Neural progenitor cell (in vitro differentiated cells): ENCODE data around the gene CCDC66. TPM values are rescaled to one million over a fixed set of nuclear protein-coding genes. Genes with fewer than 3 reads are reported as not detected.

ENCODE experiments used
- DNase-seq: peaks from one replicate; pipeline ENCODE4 v3.0.0-alpha.2; 2016; ENCODE audit warnings: low spot score
- H2AFZ ChIP-seq: fragments of 200-600 bp; sonication (generic); replicated peaks from 2 replicates; pipeline ENCODE4 v1.6.1; 2016; ENCODE audit warnings: antibody characterized with exemption
- H3F3A ChIP-seq: fragments of 200-600 bp; sonication (generic); 2 replicates; pipeline ENCODE4 v1.6.1; 2016; ENCODE audit warnings: antibody characterized with exemption, low read depth
- H3K27ac ChIP-seq: fragments of 200-600 bp; sonication (generic); 2 replicates; pipeline ENCODE4 v1.5.1; 2016; ENCODE audit warnings: mild to moderate bottlenecking
- H3K27me3 ChIP-seq: fragments of 200-600 bp; sonication (generic); 2 replicates; pipeline ENCODE4 v1.6.1; 2016; ENCODE audit warnings: mild to moderate bottlenecking, moderate library complexity
- H3K36me3 ChIP-seq: fragments of 200-600 bp; sonication (generic); 2 replicates; pipeline ENCODE4 v1.5.1; 2016
- H3K4me1 ChIP-seq: fragments of 200-600 bp; sonication (generic); 2 replicates; pipeline ENCODE4 v1.6.1; 2016; ENCODE audit warnings: mixed run types
- H3K4me2 ChIP-seq: fragments of 200-600 bp; sonication (generic); 2 replicates; pipeline ENCODE4 v1.6.1; 2016
- H3K4me3 ChIP-seq: fragments of 200-600 bp; sonication (generic); 2 replicates; pipeline ENCODE4 v1.5.1; 2016
- H3K79me2 ChIP-seq: fragments of 200-600 bp; sonication (generic); 2 replicates; pipeline ENCODE4 v1.6.1; 2016; ENCODE audit warnings: low read depth
- H3K9ac ChIP-seq: fragments of 200-600 bp; sonication (generic); 2 replicates; pipeline ENCODE4 v1.6.1; 2016
- H3K9me3 ChIP-seq: fragments of 200-600 bp; sonication (generic); 2 replicates; pipeline ENCODE4 v1.5.1; 2016; ENCODE audit warnings: low read depth
- H4K20me1 ChIP-seq: fragments of 200-600 bp; sonication (generic); 2 replicates; pipeline ENCODE4 v1.6.1; 2016; ENCODE audit warnings: low read depth
- H3K27ac Mint-ChIP-seq: 3 replicates; pipeline ENCODE4 v1.8.0; 2021; ENCODE audit warnings: mixed read lengths
- H3K27me3 Mint-ChIP-seq: 2 replicates; pipeline ENCODE4 v1.8.0; 2022; ENCODE audit warnings: low read depth, mild to moderate bottlenecking, inconsistent platforms, moderate library complexity, mixed read lengths; ENCODE audit not compliant: insufficient read depth
- H3K36me3 Mint-ChIP-seq: 3 replicates; pipeline ENCODE4 v1.8.0; 2021; ENCODE audit warnings: mixed read lengths
- H3K4me1 Mint-ChIP-seq: 3 replicates; pipeline ENCODE4 v1.8.0; 2021; ENCODE audit warnings: mixed read lengths
- H3K4me3 Mint-ChIP-seq: 3 replicates; pipeline ENCODE4 v1.8.0; 2021; ENCODE audit warnings: mild to moderate bottlenecking, moderate library complexity, mixed read lengths
- H3K9me3 Mint-ChIP-seq: 3 replicates; pipeline ENCODE4 v1.8.0; 2020; ENCODE audit warnings: mixed read lengths
- CTCF ChIP-seq: fragments of 200-600 bp; sonication (generic); IDR thresholded peaks from 2 replicates; pipeline ENCODE4 v1.5.1; 2017; ENCODE audit warnings: antibody characterized with exemption, mild to moderate bottlenecking
- EZH2 ChIP-seq: fragments of 200-600 bp; sonication (generic); IDR thresholded peaks from 2 replicates; pipeline ENCODE4 v1.6.1; 2017; ENCODE audit warnings: antibody characterized with exemption, mild to moderate bottlenecking, moderate library complexity
- EZH2phosphoT487 ChIP-seq: fragments of 200-600 bp; sonication (generic); IDR thresholded peaks from 2 replicates; pipeline ENCODE4 v1.6.1; 2017; ENCODE audit warnings: antibody characterized with exemption
- total RNA-seq: library from RNA; depleted of rRNA; stranded (reverse); fragments of >200 nt; gene quantifications from 2 replicates; pipeline ENCODE4 v1.2.3, GENCODE V29; 2015; ENCODE audit warnings: low replicate concordance

Gene CCDC66
- total RNA-seq, 1 donor from 2014 or later: 34.1 TPM

- Mint-ChIP-seq H3K9me3 (no peaks in the 10 kb centered on the region), H3K4me3 (no peak overlapping the region), H3K4me1 (no peaks in the 10 kb centered on the region), H3K27ac (no peak overlapping the region), H3K36me3 (peaks cover 39% of the 10 kb centered on the region), H3K27me3 (peaks cover 2% of the 10 kb centered on the region)
- no peak overlapping the region for H2AFZ ChIP-seq
- H3K36me3 ChIP-seq: peaks cover 44% of the 10 kb centered on the region
- TF ChIP-seq EZH2 (no peak), EZH2phosphoT487 (no peak), CTCF (no peak)
- H3K4me1 ChIP-seq: no peaks in the 10 kb centered on the region
- H3K79me2 ChIP-seq: peaks cover under 1% of the 10 kb centered on the region
- H3K4me3 ChIP-seq: no peak overlapping the region
- H3F3A ChIP-seq: no peaks in the 10 kb centered on the region
- no peaks in the 10 kb centered on the region for H4K20me1 ChIP-seq
- DNase-seq: no peak
- no peak overlapping the region for H3K27ac ChIP-seq
- H3K9me3 ChIP-seq: no peaks in the 10 kb centered on the region
- no peak overlapping the region for H3K4me2 ChIP-seq
- H3K27me3 ChIP-seq: no peaks in the 10 kb centered on the region
- no peak overlapping the region for H3K9ac ChIP-seq
Observed at GRCh38 chr3:56664823-56665222, 107.8 kb downstream of the CCDC66 start.

- Mint-ChIP-seq H3K27me3 (no peaks in the 10 kb centered on the region), H3K4me3 (no peak overlapping the region), H3K9me3 (no peaks in the 10 kb centered on the region), H3K4me1 (no peaks in the 10 kb centered on the region), H3K36me3 (peaks cover 38% of the 10 kb centered on the region), H3K27ac (no peak overlapping the region)
- Histone ChIP-seq H3K79me2 (peaks cover 2% of the 10 kb centered on the region), H2AFZ (no peak overlapping the region), H3K9ac (no peak overlapping the region), H3K27ac (no peak overlapping the region), H3K36me3 (peaks cover 46% of the 10 kb centered on the region), H3K4me3 (no peak overlapping the region), H3K9me3 (no peaks in the 10 kb centered on the region), H3F3A (no peaks in the 10 kb centered on the region), H4K20me1 (no peaks in the 10 kb centered on the region), H3K4me2 (no peak overlapping the region), H3K4me1 (no peaks in the 10 kb centered on the region), H3K27me3 (no peaks in the 10 kb centered on the region)
- no peak for DNase-seq
- TF ChIP-seq EZH2phosphoT487 (no peak), EZH2 (no peak), CTCF (no peak)
Observed at GRCh38 chr3:56667973-56668579, 111.1 kb downstream of the CCDC66 start.

Other genes starting within 250 kb of the CCDC66 start
- 20.6 and 24.8 TPM in 2 replicates for gene ERC2, start 88.7 kb upstream of the CCDC66 start, total RNA-seq
- 76.6 and 141 TPM in 2 replicates for gene TASOR, start 126.1 kb downstream of the CCDC66 start, total RNA-seq
- 0.52 and 2.9 TPM in 2 replicates for gene ARHGEF3, start 244.8 kb downstream of the CCDC66 start, total RNA-seq